ENCODE results near the gene TM4SF1. TPM values are rescaled to one million over a fixed set of nuclear protein-coding genes. Genes with fewer than 3 reads are reported as not detected.

Gene TM4SF1
- polyA plus RNA-seq, 1 of the 3 experiments (the other 2 are of a cell fraction), result 209 TPM

- Histone ChIP-seq H4K20me1 (ENCODE audit: insufficient read depth) (no peaks in the 10 kb centered on the region), H3K4me1 (ENCODE audit: control insufficient read depth in 1 of 2, insufficient read depth in 2 of 2, low read depth in 1 of 2, low read length in 1 of 2) (peaks cover 0 to 32% of the 10 kb centered on the region in 2 experiments; a peak in 2 of 4 replicates), H3K27ac (ENCODE audit: low read depth in 2 of 2, low read length in 1 of 2) (peak overlapping the region in 1 of 2 experiments; percentile 62; a peak in 2 of 4 replicates), H3K4me2 (no peak overlapping the region), H3K79me2 (ENCODE audit: insufficient read depth) (peaks cover 9% of the 10 kb centered on the region), H3K9ac (no peak overlapping the region), H3F3A (replicated peaks; ENCODE audit: insufficient read depth) (peaks cover 53% of the 10 kb centered on the region), H2AFZ (ENCODE audit: low read depth) (no peak overlapping the region), H3K9me3 (no peaks in the 10 kb centered on the region), H3K36me3 (replicated peaks in 1 of 2; ENCODE audit: control insufficient read depth in 1 of 2, insufficient read depth in 2 of 2, low read length in 1 of 2) (peaks cover 10 to 30% of the 10 kb centered on the region in 2 experiments), H3K9me2 (no peaks in the 10 kb centered on the region), H3K27me3 (ENCODE audit: insufficient read depth) (no peaks in the 10 kb centered on the region), H3K4me3 (ENCODE audit: low read depth in 2 of 2, low read length in 1 of 2) (no peak overlapping the region)
- 77% methylated on average over 6 of the region's 6 CpGs for WGBS (ENCODE audit: low lambda C conversion rate)
- no peak for DNase-seq
- ChIA-PET CTCF (no interaction called here), POLR2A (no interaction called here)
- TF ChIP-seq, protein P1, sequence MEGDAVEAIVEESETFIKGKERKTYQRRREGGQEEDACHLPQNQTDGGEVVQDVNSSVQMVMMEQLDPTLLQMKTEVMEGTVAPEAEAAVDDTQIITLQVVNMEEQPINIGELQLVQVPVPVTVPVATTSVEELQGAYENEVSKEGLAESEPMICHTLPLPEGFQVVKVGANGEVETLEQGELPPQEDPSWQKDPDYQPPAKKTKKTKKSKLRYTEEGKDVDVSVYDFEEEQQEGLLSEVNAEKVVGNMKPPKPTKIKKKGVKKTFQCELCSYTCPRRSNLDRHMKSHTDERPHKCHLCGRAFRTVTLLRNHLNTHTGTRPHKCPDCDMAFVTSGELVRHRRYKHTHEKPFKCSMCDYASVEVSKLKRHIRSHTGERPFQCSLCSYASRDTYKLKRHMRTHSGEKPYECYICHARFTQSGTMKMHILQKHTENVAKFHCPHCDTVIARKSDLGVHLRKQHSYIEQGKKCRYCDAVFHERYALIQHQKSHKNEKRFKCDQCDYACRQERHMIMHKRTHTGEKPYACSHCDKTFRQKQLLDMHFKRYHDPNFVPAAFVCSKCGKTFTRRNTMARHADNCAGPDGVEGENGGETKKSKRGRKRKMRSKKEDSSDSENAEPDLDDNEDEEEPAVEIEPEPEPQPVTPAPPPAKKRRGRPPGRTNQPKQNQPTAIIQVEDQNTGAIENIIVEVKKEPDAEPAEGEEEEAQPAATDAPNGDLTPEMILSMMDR (IDR thresholded peaks at IDR 0.05), result peak; percentile 23; the same call in 1 of the 2 replicates
- no peak for TF ChIP-seq MXI1 (IDR thresholded peaks at IDR 0.05; ENCODE audit: low read depth, low read length)
Observed at GRCh38 chr3:149368201-149368673, 9.2 kb downstream of the TM4SF1 start.

DNA sequence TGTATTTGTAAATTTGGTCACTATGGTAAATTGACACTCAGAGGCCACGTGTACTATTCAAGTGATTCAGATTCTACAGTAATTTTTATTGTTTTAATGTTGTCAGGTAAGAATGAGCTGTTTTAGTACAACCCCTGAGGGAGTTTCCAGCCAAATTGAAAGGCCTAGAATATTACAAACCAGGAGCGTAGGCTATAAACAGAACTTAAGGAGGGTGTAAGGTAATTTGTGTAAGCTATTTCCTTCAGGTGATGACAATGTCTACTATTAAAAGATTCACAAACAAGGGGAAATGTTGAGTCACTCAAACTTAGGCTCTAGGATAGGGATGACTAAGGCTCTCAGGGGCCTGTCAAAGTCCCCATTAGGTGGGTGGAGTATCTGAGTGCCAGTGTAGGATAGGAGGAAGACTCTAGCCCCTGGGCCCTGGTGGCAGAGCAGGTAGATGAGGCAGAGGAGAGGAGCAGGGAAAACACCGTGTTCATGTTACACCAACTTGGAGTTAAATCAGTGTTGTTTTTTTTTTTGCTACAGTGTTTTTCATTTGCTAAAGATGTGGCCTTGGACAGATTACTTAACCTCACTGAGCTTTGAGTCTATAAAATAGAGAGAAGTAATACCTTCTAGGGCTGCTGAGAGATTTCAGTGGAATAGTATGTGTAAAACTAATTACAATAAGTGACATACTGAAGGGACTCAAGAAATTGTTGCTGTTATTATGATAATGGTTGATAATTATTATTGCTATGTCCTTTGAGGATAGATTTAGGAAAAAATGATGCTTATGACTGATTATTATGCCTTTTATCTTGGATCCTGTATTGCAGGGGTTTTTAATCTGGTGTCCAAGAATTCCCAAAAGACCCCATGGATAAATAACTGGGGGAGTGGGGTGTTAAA lies 10.3 kb downstream of the TM4SF1 start:
- no peak for DNase-seq
- CTCF ChIA-PET, result interaction anchor here (1.0 kb wide), 1 partner anchor 113 kb away, joined by 6 read pairs; no protein-coding TSS in a partner anchor
- Histone ChIP-seq H3K4me3 (ENCODE audit: low read depth in 2 of 2, low read length in 1 of 2) (no peak overlapping the region), H3K79me2 (ENCODE audit: insufficient read depth) (no peaks in the 10 kb centered on the region), H3F3A (replicated peaks; ENCODE audit: insufficient read depth) (peaks cover 52% of the 10 kb centered on the region), H3K9me3 (no peaks in the 10 kb centered on the region), H3K27ac (ENCODE audit: low read depth in 2 of 2, low read length in 1 of 2) (peak overlapping the region in 1 of 2 experiments; percentile 37; a peak in 2 of 4 replicates), H3K4me2 (no peak overlapping the region), H2AFZ (ENCODE audit: low read depth) (peak overlapping the region; percentile 48; the same call in 1 of the 2 replicates), H3K36me3 (replicated peaks in 1 of 2; ENCODE audit: control insufficient read depth in 1 of 2, insufficient read depth in 2 of 2, low read length in 1 of 2) (peaks cover 10 to 20% of the 10 kb centered on the region in 2 experiments), H3K27me3 (ENCODE audit: insufficient read depth) (no peaks in the 10 kb centered on the region), H3K9me2 (no peaks in the 10 kb centered on the region), H3K4me1 (ENCODE audit: control insufficient read depth in 1 of 2, insufficient read depth in 2 of 2, low read depth in 1 of 2, low read length in 1 of 2) (peaks cover 0 to 28% of the 10 kb centered on the region in 2 experiments; a peak in 2 of 4 replicates), H3K9ac (no peak overlapping the region), H4K20me1 (ENCODE audit: insufficient read depth) (no peaks in the 10 kb centered on the region)
- TF ChIP-seq PBX3 (IDR thresholded peaks at IDR 0.05) (0 out of 2 replicates have a peak, but pooled peaks have one; percentile 8), MEF2A (IDR thresholded peaks at IDR 0.05; ENCODE audit: borderline replicate concordance, low read depth) (0 out of 2 replicates have a peak, but pooled peaks have one; percentile 14), FOSL2 (IDR thresholded peaks at IDR 0.05; ENCODE audit: borderline replicate concordance, low read depth) (peak; percentile 48; the same call in 1 of the 2 replicates)
- TF ChIP-seq, protein P2, sequence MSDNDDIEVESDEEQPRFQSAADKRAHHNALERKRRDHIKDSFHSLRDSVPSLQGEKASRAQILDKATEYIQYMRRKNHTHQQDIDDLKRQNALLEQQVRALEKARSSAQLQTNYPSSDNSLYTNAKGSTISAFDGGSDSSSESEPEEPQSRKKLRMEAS (IDR thresholded peaks at IDR 0.05; ENCODE audit: low read depth), result no peak
- WGBS (ENCODE audit: low lambda C conversion rate), result 62% methylated on average over 3 of the region's 3 CpGs
- POLR2A ChIA-PET, result no interaction called here
